HG03575 (cell line): ENCODE measurements around the gene FLVCR2.

Experiments
- ATAC-seq: cut with Tn5 transposase; IDR thresholded peaks from one replicate; pipeline ENCODE4 v1.9.1; 2021; ENCODE audit not compliant: unreplicated experiment, insufficient number of reproducible peaks, low FRiP score; ENCODE audit errors: extremely low read depth

Gene FLVCR2

GRCh38 chr14:75553157-75553556, 25.3 kb upstream of the FLVCR2 start:
- no peak for ATAC-seq

DNA sequence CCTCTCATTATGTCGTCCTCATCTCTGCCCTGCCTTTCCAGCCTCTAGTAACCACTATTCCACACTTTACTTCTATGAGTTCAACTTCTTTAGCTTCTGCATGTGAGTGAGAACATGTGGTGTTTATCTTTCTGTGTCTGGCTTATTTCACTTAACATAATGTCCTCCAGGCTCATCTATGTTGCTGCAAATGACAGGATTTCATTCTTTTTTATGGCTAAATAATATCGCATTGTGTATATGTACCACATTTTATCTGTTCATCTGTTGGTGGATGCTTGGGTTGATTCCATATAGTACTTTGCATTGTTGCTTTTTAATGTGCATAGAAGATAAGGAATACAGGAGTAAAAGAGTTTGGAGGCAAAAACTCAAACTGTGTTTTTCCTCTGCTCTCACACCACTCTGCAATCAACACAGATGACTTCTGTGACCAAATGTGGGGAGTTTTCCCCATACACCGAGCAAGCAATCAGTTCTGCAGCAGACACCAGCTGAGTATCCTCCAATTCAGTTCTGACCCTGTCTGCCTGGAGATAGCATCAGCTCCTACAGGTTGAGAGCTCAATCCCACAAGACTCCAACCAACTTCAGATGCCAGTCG, 24.6 kb upstream of the FLVCR2 start:
- no peak for ATAC-seq

DNA sequence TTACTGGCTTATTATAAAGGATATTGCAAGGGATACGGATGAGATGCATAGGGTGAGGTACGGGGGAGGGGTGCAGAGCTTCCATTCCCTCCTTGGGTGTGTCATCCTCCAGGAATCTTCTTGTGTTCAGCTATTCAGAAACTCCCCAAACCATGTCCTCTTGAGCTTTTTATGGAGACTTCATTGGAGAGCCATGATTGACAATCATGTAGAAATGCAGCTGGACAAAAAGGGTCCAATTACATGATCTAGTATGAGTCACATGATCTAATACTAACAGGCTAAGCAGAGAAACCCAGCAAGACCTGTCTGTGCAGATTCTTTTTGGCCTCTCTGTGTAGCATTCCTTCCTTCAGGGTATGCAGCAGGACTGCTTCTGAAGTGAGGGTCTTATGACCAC, 23.9 kb upstream of the FLVCR2 start:
- ATAC-seq, result no peak

DNA sequence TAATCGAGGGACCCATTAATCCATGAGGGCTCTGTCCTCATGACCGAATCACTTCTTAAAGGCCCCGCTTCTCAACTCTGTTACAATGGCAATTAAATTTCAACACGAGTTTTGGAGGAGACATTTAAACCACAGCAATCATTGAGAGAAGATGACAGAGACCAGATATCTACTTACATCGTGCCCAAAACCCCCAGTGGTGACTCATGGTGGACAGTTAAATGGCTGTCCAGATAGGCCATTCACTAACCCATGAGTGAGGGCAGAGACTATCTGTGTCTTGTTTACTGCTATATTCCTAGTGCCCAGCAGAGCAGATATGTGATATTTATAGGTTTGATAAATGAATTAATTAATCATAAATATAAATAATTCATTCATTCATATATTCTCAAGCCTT, 20.0 kb upstream of the FLVCR2 start:
- ATAC-seq, result no peak

- no peak for ATAC-seq
Observed at GRCh38 chr14:75559045-75559444, 19.4 kb upstream of the FLVCR2 start.

DNA sequence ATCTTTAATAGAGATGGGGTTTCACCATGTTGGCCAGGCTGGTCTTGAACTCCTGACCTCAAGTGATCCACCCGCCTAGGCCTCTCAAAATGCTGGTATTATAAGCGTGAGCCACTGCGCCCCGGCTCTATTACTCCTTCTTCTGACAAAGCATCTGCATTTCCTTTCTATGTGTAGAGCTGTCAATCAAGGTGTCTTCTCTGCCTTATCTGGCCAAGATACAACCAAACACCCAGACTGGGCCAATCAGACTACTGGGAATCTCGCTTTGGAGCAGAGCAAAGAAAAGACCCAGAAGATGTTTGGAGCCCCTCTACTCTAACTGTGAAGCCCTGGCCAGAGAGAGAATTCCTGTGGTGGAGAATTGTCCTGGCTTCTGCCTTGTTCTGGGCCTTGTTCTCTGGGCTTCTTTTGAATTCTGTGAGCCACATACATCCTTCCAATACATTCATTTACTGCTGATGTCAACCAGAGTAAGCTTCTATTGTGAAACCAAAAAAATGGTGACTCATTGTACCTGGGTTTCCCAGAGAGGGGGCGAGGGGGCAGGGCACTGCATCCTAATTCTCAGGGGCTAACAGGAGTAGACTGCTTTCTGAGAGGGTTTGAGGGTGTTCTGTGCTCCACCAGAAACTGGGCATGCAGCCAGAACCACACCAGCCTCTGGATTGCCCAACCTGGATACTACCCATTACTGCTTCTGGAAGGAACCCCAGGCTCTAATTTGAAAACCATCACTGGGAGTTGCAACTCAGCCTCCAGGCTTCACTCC, 18.8 kb upstream of the FLVCR2 start:
- no peak for ATAC-seq

DNA sequence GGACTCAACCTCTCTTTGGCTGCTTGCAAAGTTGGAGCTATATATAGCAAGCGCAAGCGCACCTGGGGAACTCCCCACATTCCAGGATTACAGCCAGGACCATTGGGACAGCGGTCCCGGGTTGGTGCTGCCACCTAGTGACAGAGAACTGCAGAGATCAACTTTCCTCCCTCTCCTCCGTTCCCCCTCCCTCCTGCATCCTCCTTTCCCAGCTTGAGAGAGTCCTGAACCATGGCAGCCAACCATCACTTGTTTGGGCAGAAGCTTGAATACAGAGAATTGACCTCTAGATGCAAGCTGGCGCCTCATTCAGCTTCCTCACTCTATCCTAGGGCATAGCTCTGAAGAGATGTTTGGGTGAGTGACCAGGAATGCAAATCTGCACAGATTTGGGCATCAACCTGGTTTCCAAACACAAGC, 17.4 kb upstream of the FLVCR2 start:
- ATAC-seq, result no peak

GRCh38 chr14:75562089-75562488, 16.3 kb upstream of the FLVCR2 start:
- no peak for ATAC-seq

DNA sequence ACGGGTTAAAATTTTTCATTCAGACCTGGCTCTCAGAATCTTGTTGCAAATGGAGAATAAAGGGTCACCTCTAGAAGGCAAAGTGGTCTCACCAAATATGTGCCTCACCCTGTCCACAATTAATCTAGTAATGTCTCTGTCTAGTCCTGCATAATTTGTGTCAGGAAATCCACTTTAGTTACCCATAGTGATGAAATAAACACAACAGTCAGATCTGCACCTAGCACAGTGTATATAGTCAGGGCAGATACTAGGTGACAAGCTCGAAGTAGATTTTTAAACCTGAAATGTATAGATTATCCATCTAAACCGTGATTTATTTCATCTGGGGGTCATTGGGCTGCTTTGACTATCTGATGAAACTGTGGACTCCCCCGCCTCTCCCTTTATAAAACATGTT, 15.9 kb upstream of the FLVCR2 start:
- no peak for ATAC-seq

- no peak for ATAC-seq
Observed at GRCh38 chr14:75563931-75564330, 14.5 kb upstream of the FLVCR2 start.

DNA sequence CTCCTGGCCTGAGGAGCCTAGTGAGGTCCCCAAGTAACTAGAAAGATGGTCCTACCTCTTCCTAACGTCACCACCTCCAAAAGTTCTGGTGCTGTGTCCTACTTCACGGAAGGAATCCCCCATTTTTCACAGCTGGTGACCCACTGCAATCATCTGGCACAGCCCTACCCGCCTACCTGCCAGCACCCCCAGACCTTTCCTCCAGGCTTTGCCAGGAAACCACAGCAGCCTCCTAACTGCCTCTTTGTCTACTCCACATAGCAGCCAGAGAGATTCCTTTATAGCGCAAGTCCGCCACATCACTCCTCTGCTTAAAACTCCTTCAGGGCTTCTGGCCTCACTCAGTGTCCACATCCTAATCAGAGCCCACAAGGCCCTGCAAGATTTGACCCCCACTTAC, 13.4 kb upstream of the FLVCR2 start:
- no peak for ATAC-seq

DNA sequence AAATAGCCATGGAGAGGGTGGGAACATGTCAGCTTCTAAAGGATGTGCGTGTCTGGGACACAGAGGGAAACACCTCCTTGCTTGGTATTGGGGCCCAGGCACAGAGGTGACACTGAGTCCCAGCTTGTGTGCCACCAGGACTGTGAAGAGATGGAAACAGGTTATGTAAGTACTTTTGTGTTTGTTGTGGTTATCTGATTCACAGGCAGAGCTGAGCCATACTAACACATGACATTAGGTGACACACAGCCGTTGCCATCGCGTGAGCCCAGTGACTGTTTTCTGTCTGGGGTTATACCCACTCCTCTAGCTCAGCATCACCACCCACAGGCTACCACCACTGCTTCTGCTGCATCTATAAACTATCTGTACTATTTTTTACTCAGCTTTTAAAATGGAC, 12.1 kb upstream of the FLVCR2 start:
- ATAC-seq, result no peak

DNA sequence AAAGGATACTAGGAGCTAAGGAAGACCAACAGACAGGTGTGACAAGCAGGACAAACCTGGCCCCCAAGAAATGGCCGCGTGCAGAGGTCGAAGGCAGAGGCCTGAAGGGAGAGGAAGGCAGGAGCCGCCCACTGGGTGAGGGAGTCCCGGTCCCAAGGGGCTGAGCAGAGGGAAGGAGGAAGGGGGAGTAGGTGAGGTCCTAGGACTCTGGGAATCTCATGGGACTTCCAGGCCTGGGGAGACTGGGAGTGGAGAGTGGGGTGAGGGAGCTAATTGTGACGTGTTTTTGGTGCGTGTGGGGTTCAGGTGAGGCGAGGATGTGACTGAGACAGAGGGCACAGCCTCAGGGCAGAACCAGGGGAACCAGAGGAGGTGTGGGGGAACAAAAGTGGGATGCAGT, 11.7 kb upstream of the FLVCR2 start:
- no peak for ATAC-seq

DNA sequence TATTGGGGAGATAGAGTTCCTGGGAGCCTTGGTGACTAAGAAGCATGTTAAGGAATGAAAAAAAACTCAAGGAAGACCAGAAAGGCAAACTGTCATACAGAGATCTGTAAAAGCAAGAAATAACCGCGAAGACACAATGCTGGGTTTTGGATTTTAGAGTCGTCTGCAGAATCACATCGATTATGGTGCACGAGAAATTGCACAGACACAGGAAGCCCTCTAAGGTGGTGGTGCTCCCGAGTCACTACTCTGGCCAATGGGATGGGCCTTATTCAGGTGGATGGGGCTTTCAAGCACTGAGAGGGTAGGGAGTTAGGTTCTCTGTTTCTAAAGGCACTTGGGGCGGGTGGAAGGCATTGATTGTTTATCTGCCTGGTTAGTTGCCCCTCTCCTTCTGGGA, 10.3 kb upstream of the FLVCR2 start:
- ATAC-seq, result no peak

- ATAC-seq, result no peak
Observed at GRCh38 chr14:75568791-75569190, 9.6 kb upstream of the FLVCR2 start.

DNA sequence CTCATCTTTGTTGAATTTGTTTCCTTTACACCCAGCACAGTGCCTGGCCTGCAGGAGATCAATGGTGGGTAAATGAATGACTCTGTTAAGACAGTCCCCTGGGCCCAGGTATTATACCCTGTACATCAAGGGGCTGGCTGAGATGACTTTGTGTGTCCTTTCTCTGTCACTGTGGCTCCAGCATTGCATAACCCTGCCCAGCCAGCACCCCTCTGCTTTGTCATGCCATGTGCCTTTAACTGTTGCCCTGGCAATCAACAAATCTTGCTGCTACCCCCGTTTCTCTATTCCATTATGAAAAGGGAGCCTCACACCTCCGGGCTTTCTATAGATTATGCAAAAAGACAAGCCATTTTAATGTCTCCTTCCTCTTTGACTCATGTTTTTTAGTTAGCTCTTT, 7.6 kb upstream of the FLVCR2 start:
- ATAC-seq, result no peak

DNA sequence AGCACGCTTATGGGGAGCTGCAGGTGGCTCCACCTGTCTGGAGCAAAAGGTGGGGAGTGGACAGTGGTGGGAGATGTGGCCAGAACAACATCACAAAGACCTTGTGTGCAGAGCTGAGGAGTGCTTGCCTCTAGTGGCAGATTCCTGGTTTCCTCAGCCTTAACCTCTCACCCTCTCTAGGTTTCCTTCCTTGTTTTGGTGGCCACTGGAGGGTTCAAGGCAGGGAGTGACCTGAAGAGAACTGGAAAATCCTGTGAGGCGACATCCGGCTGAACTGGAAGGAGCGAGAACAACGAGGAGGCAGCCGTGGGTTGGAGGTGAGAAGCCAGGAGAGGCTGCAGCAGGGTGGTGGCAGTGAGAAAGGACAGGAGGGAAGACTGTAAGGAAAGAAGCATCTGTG, 6.3 kb upstream of the FLVCR2 start:
- no peak for ATAC-seq

DNA sequence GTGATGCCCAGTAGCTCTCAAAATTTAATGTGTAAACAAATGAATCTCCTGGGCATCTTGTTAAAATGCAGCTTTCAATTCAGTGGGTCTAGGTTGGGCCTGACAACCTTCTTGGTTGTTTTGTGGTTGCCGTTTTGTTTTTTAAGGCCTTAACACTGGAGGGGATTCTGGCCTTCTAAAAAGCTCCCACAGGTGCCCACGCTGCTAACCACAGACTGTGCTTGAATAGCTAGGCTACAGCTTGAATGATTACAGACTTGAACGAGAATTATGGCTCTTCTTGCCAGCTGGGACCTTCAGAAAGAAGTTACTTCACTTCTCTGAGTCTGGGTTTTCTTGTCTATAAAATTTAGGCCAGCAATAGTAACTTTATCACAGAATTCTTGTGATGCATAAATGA, 1.3 kb upstream of the FLVCR2 start:
- no peak for ATAC-seq

DNA sequence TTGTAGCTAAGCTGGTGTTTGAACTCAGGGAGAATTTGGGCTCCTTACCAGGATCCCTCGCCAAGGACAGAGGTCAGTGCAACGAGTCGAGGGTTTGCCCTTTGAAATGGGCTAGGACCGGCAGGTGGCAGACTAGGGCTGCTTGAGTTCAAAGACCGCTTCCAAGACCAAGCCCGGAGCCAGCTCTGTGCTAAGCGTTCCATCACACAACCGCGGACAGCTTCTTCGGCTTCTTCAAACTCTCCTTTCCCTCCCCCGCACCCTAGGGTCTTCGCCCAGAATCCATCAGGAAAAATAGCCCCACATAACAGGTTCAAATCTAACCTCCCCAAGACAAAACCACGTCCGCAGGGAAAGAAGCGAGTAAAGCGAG, 705 bp upstream of the FLVCR2 start:
- no peak for ATAC-seq

GRCh38 chr14:75578786-75579337, 442 bp downstream of the FLVCR2 start:
- no peak for ATAC-seq
